Mucosa of rectum (tissue), 2 donors: ENCODE results near the gene NCBP2L.

Experiments
- H3K27ac ChIP-seq, 2 donors: one replicate each; pipeline ENCODE4 v1.7.0; 2013; ENCODE audit warnings: inconsistent platforms in 2 of 2, low read depth in 2 of 2, low read length in 2 of 2
- H3K27me3 ChIP-seq, 2 donors: one replicate each; pipeline ENCODE4 v1.7.0; 2013; ENCODE audit warnings: low read length in 2 of 2; ENCODE audit not compliant: control insufficient read depth in 2 of 2, insufficient read depth in 2 of 2
- H3K36me3 ChIP-seq, 2 donors: one replicate each; pipeline ENCODE4 v1.7.0; 2013; ENCODE audit warnings: low read length in 2 of 2; ENCODE audit not compliant: control insufficient read depth in 2 of 2, insufficient read depth in 2 of 2
- H3K4me1 ChIP-seq, 2 donors: one replicate each; pipeline ENCODE4 v1.7.0; 2013; ENCODE audit warnings: low read length in 2 of 2, mild to moderate bottlenecking in 1 of 2; ENCODE audit not compliant: control insufficient read depth in 2 of 2, insufficient read depth in 2 of 2
- H3K4me3 ChIP-seq, 2 donors: one replicate each; pipeline ENCODE4 v1.7.0; 2013; ENCODE audit warnings: low read length in 2 of 2
- H3K9ac ChIP-seq, 2 donors: one replicate each; pipeline ENCODE4 v1.7.0; 2013; ENCODE audit warnings: low read length in 2 of 2, low read depth in 1 of 2, mild to moderate bottlenecking in 1 of 2
- H3K9me3 ChIP-seq, 2 donors: one replicate each; pipeline ENCODE4 v1.7.0; 2013; ENCODE audit warnings: low read length in 2 of 2; ENCODE audit not compliant: control insufficient read depth in 2 of 2
- donor health status: healthy.
- donor health status: Normal muscosa, but diverticular disease.

The NCBP2L gene

GRCh38 chrX:107738272-107738671, 39.3 kb upstream of the NCBP2L start:
- peaks cover 0 to 2% of the 10 kb centered on the region in 2 donors for H3K27me3 ChIP-seq

GRCh38 chrX:107738768-107739167, 38.8 kb upstream of the NCBP2L start:
- Histone ChIP-seq H3K36me3 (no peaks in the 10 kb centered on the region), H3K4me1 (peaks cover 19 to 23% of the 10 kb centered on the region in 2 donors), H3K27me3 (peaks cover 0 to 2% of the 10 kb centered on the region in 2 donors), H3K9ac (no peak overlapping the region), H3K27ac (no peak overlapping the region), H3K4me3 (no peak overlapping the region), H3K9me3 (no peaks in the 10 kb centered on the region)

More at GRCh38 chrX:107738272-107738671, 39.3 kb upstream of the NCBP2L start:
- H3K4me3 ChIP-seq: no peak overlapping the region
- H3K36me3 ChIP-seq: no peaks in the 10 kb centered on the region
- no peak overlapping the region for H3K9ac ChIP-seq
- H3K9me3 ChIP-seq: no peaks in the 10 kb centered on the region
- peaks cover 17 to 20% of the 10 kb centered on the region in 2 donors for H3K4me1 ChIP-seq
- H3K27ac ChIP-seq: no peak overlapping the region

- no peak overlapping the region for H3K4me3 ChIP-seq
- no peaks in the 10 kb centered on the region for H3K36me3 ChIP-seq
- H3K27me3 ChIP-seq: peaks cover 0 to 2% of the 10 kb centered on the region in 2 donors
- H3K9me3 ChIP-seq: no peaks in the 10 kb centered on the region
- no peak overlapping the region for H3K27ac ChIP-seq
- no peak overlapping the region for H3K9ac ChIP-seq
- H3K4me1 ChIP-seq: peaks cover 19 to 23% of the 10 kb centered on the region in 2 donors
Observed at GRCh38 chrX:107739541-107739940, 38.0 kb upstream of the NCBP2L start.

- Histone ChIP-seq H3K9me3 (no peaks in the 10 kb centered on the region), H3K9ac (peak overlapping the region in 1 of 2 donors; percentile 55), H3K27ac (peak overlapping the region; percentile 80 to 86), H3K4me3 (peak overlapping the region; percentile 42 to 61), H3K4me1 (peaks cover 19 to 23% of the 10 kb centered on the region in 2 donors), H3K36me3 (no peaks in the 10 kb centered on the region), H3K27me3 (no peaks in the 10 kb centered on the region)
Observed at GRCh38 chrX:107741404-107741790, 36.1 kb upstream of the NCBP2L start.

GRCh38 chrX:107742700-107743191, 34.8 kb upstream of the NCBP2L start:
- Histone ChIP-seq H3K4me3 (peak overlapping the region; percentile 61 to 63), H3K9me3 (no peaks in the 10 kb centered on the region), H3K27ac (peak overlapping the region; percentile 86 to 92), H3K4me1 (peaks cover 19 to 25% of the 10 kb centered on the region in 2 donors), H3K27me3 (no peaks in the 10 kb centered on the region), H3K36me3 (no peaks in the 10 kb centered on the region), H3K9ac (peak overlapping the region; percentile 5 to 52)

- H3K9ac ChIP-seq: no peak overlapping the region
- no peaks in the 10 kb centered on the region for H3K36me3 ChIP-seq
- peaks cover 19 to 26% of the 10 kb centered on the region in 2 donors for H3K4me1 ChIP-seq
- no peak overlapping the region for H3K27ac ChIP-seq
- H3K9me3 ChIP-seq: no peaks in the 10 kb centered on the region
- H3K27me3 ChIP-seq: no peaks in the 10 kb centered on the region
- H3K4me3 ChIP-seq: no peak overlapping the region
Observed at GRCh38 chrX:107743995-107744394, 33.5 kb upstream of the NCBP2L start.

- Histone ChIP-seq H3K27ac (no peak overlapping the region), H3K27me3 (no peaks in the 10 kb centered on the region), H3K9ac (no peak overlapping the region), H3K9me3 (no peaks in the 10 kb centered on the region), H3K4me3 (no peak overlapping the region), H3K4me1 (peaks cover 19 to 26% of the 10 kb centered on the region in 2 donors), H3K36me3 (no peaks in the 10 kb centered on the region)
Observed at GRCh38 chrX:107744868-107745267, 32.7 kb upstream of the NCBP2L start.

GRCh38 chrX:107747596-107748161, 29.9 kb upstream of the NCBP2L start:
- no peak overlapping the region for H3K9ac ChIP-seq
- no peaks in the 10 kb centered on the region for H3K9me3 ChIP-seq
- H3K4me3 ChIP-seq: no peak overlapping the region
- peak overlapping the region; percentile 60 to 66 for H3K27ac ChIP-seq
- peaks cover 8 to 12% of the 10 kb centered on the region in 2 donors for H3K4me1 ChIP-seq
- no peaks in the 10 kb centered on the region for H3K36me3 ChIP-seq
- H3K27me3 ChIP-seq: no peaks in the 10 kb centered on the region

- H3K4me1 ChIP-seq: peaks cover 0 to 4% of the 10 kb centered on the region in 2 donors
- no peak overlapping the region for H3K4me3 ChIP-seq
- no peak overlapping the region for H3K9ac ChIP-seq
- no peaks in the 10 kb centered on the region for H3K27me3 ChIP-seq
- no peaks in the 10 kb centered on the region for H3K9me3 ChIP-seq
- H3K36me3 ChIP-seq: no peaks in the 10 kb centered on the region
- peak overlapping the region in 1 of 2 donors; percentile 66 for H3K27ac ChIP-seq
Observed at GRCh38 chrX:107748506-107748905, 29.0 kb upstream of the NCBP2L start.

GRCh38 chrX:107750263-107750662, 27.3 kb upstream of the NCBP2L start:
- no peaks in the 10 kb centered on the region for H3K36me3 ChIP-seq
- no peaks in the 10 kb centered on the region for H3K27me3 ChIP-seq
- no peak overlapping the region for H3K9ac ChIP-seq
- H3K4me1 ChIP-seq: peaks cover 0 to 3% of the 10 kb centered on the region in 2 donors
- H3K9me3 ChIP-seq: no peaks in the 10 kb centered on the region
- H3K4me3 ChIP-seq: no peak overlapping the region
- no peak overlapping the region for H3K27ac ChIP-seq
